HG03571 (cell line): ENCODE measurements around the gene SYNE2.
"Not testable (repeated sequence)": the region's sequence is repeated elsewhere in the genome, so short reads cannot be mapped to it uniquely, and the experiment has no call there.

Experiments
- ATAC-seq: cut with Tn5 transposase; IDR thresholded peaks from one replicate; pipeline ENCODE4 v1.9.1; 2021; ENCODE audit not compliant: unreplicated experiment

SYNE2 gene

GRCh38 chr14:64186231-64187129 lies 333.7 kb downstream of the SYNE2 start:
- no peak for ATAC-seq

DNA sequence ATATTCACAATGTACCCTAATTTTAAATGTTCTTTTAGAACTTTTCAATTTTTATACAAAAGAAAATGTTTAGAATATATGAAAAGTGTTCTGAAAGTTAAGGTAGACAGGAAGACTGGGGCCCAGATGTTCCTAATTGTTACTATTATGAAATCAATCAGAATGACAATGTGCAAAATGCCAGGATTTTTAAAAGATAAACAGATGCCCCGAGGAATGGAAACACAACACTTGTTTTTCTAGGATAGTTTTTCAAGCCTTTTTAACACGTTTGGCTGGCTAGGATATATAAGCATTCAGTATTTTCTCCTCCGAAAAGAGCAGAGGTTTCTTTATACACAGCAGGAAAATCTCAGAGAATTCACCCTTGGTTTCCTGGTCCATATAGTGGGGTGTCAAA lies 334.5 kb downstream of the SYNE2 start:
- ATAC-seq, result no peak

- no peak for ATAC-seq
These were observed 338.2 kb downstream of the SYNE2 start for GRCh38 chr14:64190974-64191502.

DNA sequence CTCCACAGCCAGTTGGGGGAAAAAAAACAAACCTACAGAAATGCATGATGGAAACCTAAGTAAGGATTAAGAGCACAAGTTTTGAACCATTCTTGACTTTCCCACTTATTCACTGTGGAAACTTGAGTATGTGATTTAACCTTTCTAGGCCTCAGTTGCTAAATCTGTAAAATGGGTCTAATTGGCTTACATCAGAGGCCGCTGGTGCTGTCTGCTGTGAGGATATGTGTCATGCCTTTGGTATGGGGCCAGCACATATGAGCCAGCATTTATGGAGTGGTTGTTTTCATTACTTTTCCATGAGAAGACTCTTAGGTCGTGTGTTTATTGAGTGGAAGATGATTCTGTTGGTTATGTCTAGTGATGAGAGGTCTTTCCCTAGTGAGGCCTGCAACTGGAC lies 339.0 kb downstream of the SYNE2 start:
- ATAC-seq, result no peak

- no peak for ATAC-seq
These were observed 341.0 kb downstream of the SYNE2 start for GRCh38 chr14:64193821-64194220.

DNA sequence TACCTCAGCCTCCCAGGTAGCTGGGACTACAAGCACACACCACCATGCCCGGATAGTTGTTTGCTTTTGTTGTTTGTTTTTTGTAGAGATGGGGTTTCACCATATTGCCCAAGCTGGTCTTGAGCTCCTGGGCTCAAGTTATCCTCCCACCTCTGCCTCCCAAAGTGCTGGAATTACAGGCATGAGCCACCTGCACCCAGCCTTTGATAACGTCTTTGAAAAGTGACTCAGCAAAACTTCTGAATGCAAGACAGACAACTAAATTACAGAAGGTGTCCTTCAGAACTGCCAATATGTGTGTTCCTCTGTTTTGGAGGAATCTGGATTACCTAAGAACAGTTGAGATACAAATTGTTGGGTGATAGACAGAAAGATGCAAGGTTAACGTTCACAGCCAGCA lies 341.6 kb downstream of the SYNE2 start:
- no peak for ATAC-seq

GRCh38 chr14:64195199-64195598 lies 342.4 kb downstream of the SYNE2 start:
- ATAC-seq, result no peak

GRCh38 chr14:64196056-64196455 lies 343.3 kb downstream of the SYNE2 start:
- no peak for ATAC-seq

GRCh38 chr14:64196814-64197411 lies 344.1 kb downstream of the SYNE2 start:
- ATAC-seq, result no peak

DNA sequence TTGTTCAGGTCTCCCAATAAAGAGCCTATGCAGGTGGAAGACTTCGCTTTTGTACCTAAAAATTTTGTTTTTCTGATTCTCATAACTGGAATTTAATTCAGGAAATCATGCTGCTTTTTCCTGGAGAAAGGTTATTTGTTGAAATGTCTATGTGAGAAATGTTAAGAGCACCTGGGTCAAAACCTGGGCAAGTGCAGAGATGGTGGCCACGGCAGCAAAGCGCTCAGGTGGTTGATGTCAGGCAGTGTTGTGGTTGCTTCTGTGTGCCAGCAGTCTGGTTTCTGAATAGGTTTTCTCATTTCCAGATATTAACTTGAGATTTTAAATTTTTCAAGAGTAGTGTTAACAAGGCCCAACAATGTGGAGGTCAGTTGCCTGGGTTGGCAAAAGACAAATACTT lies 345.2 kb downstream of the SYNE2 start:
- no peak for ATAC-seq

- ATAC-seq, result no peak
These were observed 345.7 kb downstream of the SYNE2 start for GRCh38 chr14:64198486-64198885.

DNA sequence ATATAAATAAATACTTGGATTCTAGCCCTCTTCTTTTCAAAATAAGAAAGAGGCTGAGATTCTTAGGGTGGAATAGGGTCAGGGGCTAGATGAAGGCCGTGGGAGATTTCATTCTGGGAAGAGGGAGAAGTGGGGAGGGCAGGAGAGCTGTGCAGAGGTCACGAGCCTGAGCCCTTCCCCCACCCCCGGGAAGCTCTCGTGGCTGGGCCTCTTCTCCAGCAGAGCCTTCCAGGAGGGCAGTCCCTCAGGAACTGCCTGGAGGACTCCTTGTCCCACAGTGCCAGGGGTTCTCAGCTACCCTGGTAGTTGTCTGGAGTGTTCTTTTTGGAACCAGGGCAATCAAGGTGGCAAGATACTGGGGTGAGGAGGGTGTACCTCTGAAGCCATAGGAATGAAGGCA lies 347.4 kb downstream of the SYNE2 start:
- no peak for ATAC-seq

DNA sequence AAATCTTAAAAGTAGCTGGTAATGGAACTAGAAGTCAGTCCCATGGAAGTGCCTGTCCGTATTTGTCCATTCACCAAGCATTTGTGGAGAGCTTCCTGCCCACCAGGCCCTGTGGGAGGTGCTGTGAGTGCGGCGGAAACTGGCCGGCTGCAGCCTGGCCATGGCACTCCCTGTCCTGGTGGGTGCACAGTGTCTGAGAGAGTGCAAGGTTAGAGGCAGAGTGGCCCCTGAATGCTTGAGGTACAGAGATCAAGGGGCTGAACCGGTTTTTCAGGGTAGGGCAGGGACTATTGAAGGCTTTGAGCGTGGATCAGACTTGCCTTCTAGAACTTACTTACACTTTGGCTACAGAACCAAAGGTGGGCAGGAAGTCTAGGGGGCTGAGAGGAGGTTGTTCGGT lies 348.5 kb downstream of the SYNE2 start:
- ATAC-seq, result no peak

DNA sequence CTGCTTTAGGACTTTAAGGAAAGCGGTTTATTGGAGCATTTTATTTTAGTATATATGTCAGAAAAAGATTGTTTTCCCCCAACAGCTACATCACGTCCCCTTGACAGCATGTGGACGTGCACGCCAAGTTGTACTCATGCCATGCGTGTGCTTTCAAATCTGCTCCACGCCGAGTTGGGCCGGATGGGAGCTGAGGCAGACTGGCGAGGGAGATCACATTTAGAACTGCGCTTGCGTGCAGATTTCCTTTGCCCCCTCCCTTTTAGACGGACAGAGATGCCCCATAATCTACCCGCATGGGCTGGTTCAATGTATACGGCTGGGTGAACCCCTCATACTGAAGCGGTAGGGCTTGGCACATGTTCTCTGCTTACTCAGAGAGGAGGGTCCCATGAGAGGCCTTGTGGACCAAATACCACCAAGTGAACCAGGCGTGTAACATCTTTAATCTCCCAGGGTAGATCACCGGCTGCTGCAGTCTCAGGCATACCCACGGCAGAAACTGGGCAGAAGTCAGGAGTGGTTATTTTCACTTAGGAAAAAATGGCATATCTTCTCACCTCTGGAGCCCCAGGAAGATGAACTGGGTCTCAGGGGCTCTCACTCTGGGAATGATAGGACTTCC lies 349.2 kb downstream of the SYNE2 start:
- no peak for ATAC-seq

GRCh38 chr14:64202716-64203115 lies 349.9 kb downstream of the SYNE2 start:
- ATAC-seq, result no peak

DNA sequence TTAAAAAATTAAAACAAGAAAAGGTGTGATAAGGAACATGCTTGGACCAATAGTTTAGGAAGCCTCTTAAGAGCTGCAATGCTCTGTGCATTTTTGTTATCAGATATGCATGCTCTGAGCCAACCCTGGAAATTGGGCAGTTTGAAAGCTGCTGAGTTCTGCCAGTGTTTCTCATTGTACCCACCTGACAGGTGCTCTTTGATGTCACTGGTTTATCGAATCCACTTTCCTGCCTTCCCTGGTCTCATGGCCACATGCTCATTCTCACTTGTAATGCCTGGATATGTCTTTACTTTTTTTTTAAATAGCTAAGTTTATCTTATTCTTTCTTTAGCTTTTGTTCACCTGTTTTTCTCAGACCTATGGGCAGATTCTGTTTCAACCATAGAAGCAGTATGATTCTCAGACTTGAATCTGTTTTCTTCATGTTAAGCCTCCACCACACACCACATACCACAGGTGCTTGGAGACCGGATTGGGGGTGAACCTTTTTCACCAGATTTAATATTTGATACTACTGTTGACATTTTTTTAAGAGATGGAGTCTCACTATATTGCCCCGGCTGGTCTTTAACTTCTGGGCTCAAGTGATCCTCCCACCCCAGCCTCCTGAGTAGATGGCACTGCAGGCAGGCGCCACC lies 350.7 kb downstream of the SYNE2 start:
- ATAC-seq, result no peak

- no peak for ATAC-seq
These were observed 355.5 kb downstream of the SYNE2 start for GRCh38 chr14:64208261-64208660.

DNA sequence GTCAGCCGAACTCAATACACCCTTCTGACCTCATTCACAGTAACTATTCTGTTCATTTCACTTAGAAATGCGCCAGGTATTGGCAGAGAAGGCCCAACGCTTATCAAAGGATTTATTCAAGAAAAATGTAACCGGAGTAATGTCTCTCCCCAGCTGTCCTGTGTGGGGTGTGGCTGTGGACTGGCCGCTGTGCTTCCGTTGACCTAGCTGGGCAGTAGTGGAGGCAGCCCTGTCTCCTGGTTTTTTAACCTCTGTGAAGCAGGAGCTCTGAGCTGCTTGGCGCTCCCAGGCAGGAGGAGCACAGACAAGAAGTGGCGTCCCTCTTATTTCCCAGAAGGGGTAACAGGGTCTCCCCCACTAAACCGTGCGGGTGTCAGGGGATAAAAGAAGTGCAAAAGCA lies 356.2 kb downstream of the SYNE2 start:
- no peak for ATAC-seq

DNA sequence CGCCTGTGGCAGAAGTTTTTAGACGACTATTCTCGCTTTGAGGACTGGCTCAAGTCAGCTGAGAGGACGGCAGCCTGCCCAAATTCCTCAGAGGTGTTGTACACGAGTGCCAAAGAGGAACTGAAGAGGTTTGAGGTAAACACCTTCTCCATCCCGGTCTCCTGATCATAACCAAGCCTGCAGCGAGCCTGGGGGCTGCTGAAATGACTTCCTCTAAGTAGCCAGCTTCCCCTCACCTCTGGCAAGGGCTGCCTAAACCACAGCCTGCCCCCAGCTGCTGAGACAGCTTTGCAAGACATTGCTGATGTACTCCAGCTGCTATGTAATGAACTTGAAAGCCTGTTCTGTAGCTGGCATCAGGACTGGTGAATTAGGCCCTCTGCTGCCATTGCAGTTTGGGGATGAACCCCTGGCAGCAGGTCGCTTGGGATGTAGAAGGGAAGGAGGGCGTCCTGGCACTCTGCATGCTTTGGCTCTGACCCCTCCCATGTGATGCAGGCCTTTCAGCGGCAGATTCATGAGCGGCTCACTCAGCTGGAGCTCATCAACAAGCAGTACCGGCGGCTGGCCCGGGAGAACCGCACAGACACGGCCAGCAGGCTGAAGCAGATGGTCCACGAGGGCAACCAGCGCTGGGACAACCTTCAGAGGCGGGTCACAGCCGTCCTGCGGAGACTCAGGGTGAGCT lies 356.8 kb downstream of the SYNE2 start:
- ATAC-seq, result no peak

DNA sequence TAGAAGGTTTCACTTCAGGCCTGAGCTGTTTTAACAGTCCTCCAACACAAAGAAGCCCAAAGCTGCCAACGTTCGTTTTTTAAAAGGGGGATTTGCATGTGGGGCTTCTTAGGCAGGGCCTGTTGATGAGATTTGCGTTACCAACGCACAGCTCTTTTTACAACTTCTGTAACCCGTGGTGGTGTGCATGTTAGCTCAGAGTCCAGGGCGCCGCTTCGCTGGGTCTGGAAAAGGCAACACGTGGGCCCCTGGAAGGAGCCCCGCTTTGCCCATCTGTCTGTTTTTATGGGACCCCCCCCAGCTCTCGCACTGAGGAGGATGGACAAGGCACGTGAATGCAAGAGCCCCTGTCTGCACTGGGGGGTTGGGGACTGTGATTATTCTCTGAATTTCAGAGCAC lies 357.4 kb downstream of the SYNE2 start:
- no peak for ATAC-seq

DNA sequence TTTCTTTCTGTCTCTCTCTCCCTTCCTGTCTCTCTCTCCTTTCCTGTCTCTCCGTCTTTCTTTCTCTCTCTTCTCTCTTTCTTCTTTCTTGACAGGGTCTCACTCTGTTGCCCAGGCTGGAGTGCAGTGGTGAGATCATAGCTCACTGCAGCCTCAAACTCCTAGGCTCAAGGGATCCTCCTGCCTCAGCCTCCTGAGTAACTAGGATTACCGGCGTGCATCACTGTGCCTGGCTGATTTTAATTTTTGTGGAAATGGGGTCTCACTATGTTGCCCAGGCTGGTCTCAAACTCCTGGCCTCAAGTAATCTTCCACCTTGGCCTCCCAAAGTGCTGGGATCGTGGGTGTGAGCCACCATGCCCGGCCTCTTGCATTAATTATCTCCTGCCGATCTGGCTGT lies 358.1 kb downstream of the SYNE2 start:
- not testable (repeated sequence) for ATAC-seq
